Activated CD8-positive, alpha-beta memory T cell treated with anti-CD3 and anti-CD28 coated beads, Interleukin-2, amount 50 U/mL, for 1 hour (primary cell): Measurements from ENCODE around the gene TMEM37.
"Not testable (repeated sequence)": the region's sequence is repeated elsewhere in the genome, so short reads cannot be mapped to it uniquely, and the experiment has no call there.

Source experiments
- DNase-seq: peaks from one replicate; pipeline ENCODE4 v3.0.0-alpha.2; 2020; ENCODE audit errors: extremely low read depth

Gene TMEM37

GRCh38 chr2:119431155-119431975 is at the start of gene TMEM37:
Gene TMEM37, plus strand, starts transcription at chr2:119431854. Its CDS starts 50 bp downstream, at chr2:119431904.
- DNase-seq = no peak

- no peak for DNase-seq
Measured at GRCh38 chr2:119383410-119384140, 48.1 kb upstream of the TMEM37 start.

- DNase-seq = no peak
Measured at GRCh38 chr2:119384971-119385370, 46.7 kb upstream of the TMEM37 start.

- no peak for DNase-seq
Measured at GRCh38 chr2:119385466-119385865, 46.2 kb upstream of the TMEM37 start.

- DNase-seq = no peak
Measured at GRCh38 chr2:119387381-119388129, 44.1 kb upstream of the TMEM37 start.

GRCh38 chr2:119389615-119390306 is 41.9 kb upstream of the TMEM37 start:
- DNase-seq = no peak

- DNase-seq = no peak
Measured at GRCh38 chr2:119393971-119394748, 37.5 kb upstream of the TMEM37 start.

- no peak for DNase-seq
Measured at GRCh38 chr2:119397196-119397595, 34.5 kb upstream of the TMEM37 start.

- DNase-seq = no peak
Measured at GRCh38 chr2:119402106-119402505, 29.5 kb upstream of the TMEM37 start.

- no peak for DNase-seq
Measured at GRCh38 chr2:119402645-119403560, 28.8 kb upstream of the TMEM37 start.

- not testable (repeated sequence) for DNase-seq
Measured at GRCh38 chr2:119403618-119404017, 28.0 kb upstream of the TMEM37 start.

GRCh38 chr2:119405151-119405550 is 26.5 kb upstream of the TMEM37 start:
- DNase-seq = no peak

- DNase-seq = no peak
Measured at GRCh38 chr2:119407430-119408220, 24.0 kb upstream of the TMEM37 start.

GRCh38 chr2:119408221-119408619 is 23.4 kb upstream of the TMEM37 start:
- DNase-seq = no peak

GRCh38 chr2:119409506-119409905 is 22.1 kb upstream of the TMEM37 start:
- DNase-seq = no peak

- no peak for DNase-seq
Measured at GRCh38 chr2:119414894-119415293, 16.8 kb upstream of the TMEM37 start.

- no peak for DNase-seq
Measured at GRCh38 chr2:119415630-119416029, 16.0 kb upstream of the TMEM37 start.

- DNase-seq = no peak
Measured at GRCh38 chr2:119416299-119416923, 15.2 kb upstream of the TMEM37 start.

- no peak for DNase-seq
Measured at GRCh38 chr2:119417908-119418307, 13.7 kb upstream of the TMEM37 start.
